ENCODE data around the gene NTM.

Gene NTM

GRCh38 chr11:131993246-131993645 lies 622.8 kb downstream of the NTM start:
- H3K4me1 Mint-ChIP-seq (ENCODE audit: low read depth), result no peaks in the 10 kb centered on the region
- H3K4me3 Mint-ChIP-seq, result no peak overlapping the region
- peaks cover 7% of the 10 kb centered on the region for H3K27me3 Mint-ChIP-seq
- H3K27ac Mint-ChIP-seq, result no peak overlapping the region
- intact Hi-C loops (cut with micrococcal nuclease), result no loop called here
- H3K9me3 Mint-ChIP-seq, result no peaks in the 10 kb centered on the region
- H3K36me3 Mint-ChIP-seq (ENCODE audit: low read depth), result no peaks in the 10 kb centered on the region

GRCh38 chr11:131998020-131998419 lies 627.6 kb downstream of the NTM start:
- H3K36me3 Mint-ChIP-seq (ENCODE audit: low read depth), result no peaks in the 10 kb centered on the region
- no peaks in the 10 kb centered on the region for H3K9me3 Mint-ChIP-seq
- no peak overlapping the region for H3K27ac Mint-ChIP-seq
- peaks cover 6% of the 10 kb centered on the region for H3K27me3 Mint-ChIP-seq
- no peak overlapping the region for H3K4me3 Mint-ChIP-seq
- intact Hi-C loops (cut with micrococcal nuclease), result no loop called here
- H3K4me1 Mint-ChIP-seq (ENCODE audit: low read depth), result no peaks in the 10 kb centered on the region

- Mint-ChIP-seq H3K4me3 (no peak overlapping the region), H3K36me3 (ENCODE audit: low read depth) (no peaks in the 10 kb centered on the region), H3K27ac (no peak overlapping the region), H3K27me3 (peaks cover 8% of the 10 kb centered on the region), H3K4me1 (ENCODE audit: low read depth) (no peaks in the 10 kb centered on the region), H3K9me3 (no peaks in the 10 kb centered on the region)
- intact Hi-C loops (cut with micrococcal nuclease), result no loop called here
Measured at GRCh38 chr11:131999084-131999483, 628.7 kb downstream of the NTM start.

- Mint-ChIP-seq H3K36me3 (ENCODE audit: low read depth) (no peaks in the 10 kb centered on the region), H3K4me3 (no peak overlapping the region), H3K4me1 (ENCODE audit: low read depth) (no peaks in the 10 kb centered on the region), H3K27me3 (peaks cover 13% of the 10 kb centered on the region), H3K9me3 (no peaks in the 10 kb centered on the region), H3K27ac (no peak overlapping the region)
- intact Hi-C loops (cut with micrococcal nuclease), result no loop called here
Measured at GRCh38 chr11:131999955-132000354, 629.5 kb downstream of the NTM start.

- Mint-ChIP-seq H3K4me1 (ENCODE audit: low read depth) (no peaks in the 10 kb centered on the region), H3K27ac (no peak overlapping the region), H3K27me3 (peaks cover 43% of the 10 kb centered on the region), H3K4me3 (no peak overlapping the region), H3K36me3 (ENCODE audit: low read depth) (no peaks in the 10 kb centered on the region), H3K9me3 (no peaks in the 10 kb centered on the region)
- intact Hi-C loops (cut with micrococcal nuclease), result no loop called here
Measured at GRCh38 chr11:132005887-132006286, 635.5 kb downstream of the NTM start.

GRCh38 chr11:132006884-132007580 lies 636.6 kb downstream of the NTM start:
- Mint-ChIP-seq H3K4me3 (no peak overlapping the region), H3K27me3 (peaks cover 47% of the 10 kb centered on the region), H3K36me3 (ENCODE audit: low read depth) (no peaks in the 10 kb centered on the region), H3K9me3 (no peaks in the 10 kb centered on the region), H3K4me1 (ENCODE audit: low read depth) (no peaks in the 10 kb centered on the region), H3K27ac (no peak overlapping the region)
- intact Hi-C loops (cut with micrococcal nuclease), result no loop called here

GRCh38 chr11:132008226-132008625 lies 637.8 kb downstream of the NTM start:
- peaks cover 54% of the 10 kb centered on the region for H3K27me3 Mint-ChIP-seq
- H3K4me1 Mint-ChIP-seq (ENCODE audit: low read depth), result no peaks in the 10 kb centered on the region
- intact Hi-C loops (cut with micrococcal nuclease), result no loop called here
- H3K9me3 Mint-ChIP-seq, result no peaks in the 10 kb centered on the region
- no peak overlapping the region for H3K4me3 Mint-ChIP-seq
- no peaks in the 10 kb centered on the region for H3K36me3 Mint-ChIP-seq (ENCODE audit: low read depth)
- no peak overlapping the region for H3K27ac Mint-ChIP-seq

GRCh38 chr11:132008872-132009271 lies 638.5 kb downstream of the NTM start:
- Mint-ChIP-seq H3K4me1 (ENCODE audit: low read depth) (no peaks in the 10 kb centered on the region), H3K4me3 (no peak overlapping the region), H3K27ac (no peak overlapping the region), H3K27me3 (peaks cover 55% of the 10 kb centered on the region), H3K36me3 (ENCODE audit: low read depth) (no peaks in the 10 kb centered on the region), H3K9me3 (no peaks in the 10 kb centered on the region)
- intact Hi-C loops (cut with micrococcal nuclease), result no loop called here

- intact Hi-C loops (cut with micrococcal nuclease), result no loop called here
- Mint-ChIP-seq H3K27ac (no peak overlapping the region), H3K36me3 (ENCODE audit: low read depth) (no peaks in the 10 kb centered on the region), H3K27me3 (peaks cover 44% of the 10 kb centered on the region), H3K4me3 (no peak overlapping the region), H3K4me1 (ENCODE audit: low read depth) (peaks cover 6% of the 10 kb centered on the region), H3K9me3 (no peaks in the 10 kb centered on the region)
Measured at GRCh38 chr11:132020001-132020400, 649.6 kb downstream of the NTM start.

- Mint-ChIP-seq H3K4me1 (ENCODE audit: low read depth) (peaks cover 6% of the 10 kb centered on the region), H3K36me3 (ENCODE audit: low read depth) (no peaks in the 10 kb centered on the region), H3K27me3 (peaks cover 34% of the 10 kb centered on the region), H3K4me3 (no peak overlapping the region), H3K27ac (no peak overlapping the region), H3K9me3 (no peaks in the 10 kb centered on the region)
- intact Hi-C loops (cut with micrococcal nuclease), result no loop called here
Measured at GRCh38 chr11:132022285-132022684, 651.9 kb downstream of the NTM start.

- Mint-ChIP-seq H3K9me3 (no peaks in the 10 kb centered on the region), H3K27me3 (peaks cover 32% of the 10 kb centered on the region), H3K36me3 (ENCODE audit: low read depth) (no peaks in the 10 kb centered on the region), H3K4me3 (no peak overlapping the region), H3K4me1 (ENCODE audit: low read depth) (peaks cover 6% of the 10 kb centered on the region), H3K27ac (no peak overlapping the region)
- intact Hi-C loops (cut with micrococcal nuclease), result no loop called here
Measured at GRCh38 chr11:132022733-132023478, 652.5 kb downstream of the NTM start.

- Mint-ChIP-seq H3K36me3 (ENCODE audit: low read depth) (no peaks in the 10 kb centered on the region), H3K27ac (no peak overlapping the region), H3K4me1 (ENCODE audit: low read depth) (peaks cover 6% of the 10 kb centered on the region), H3K27me3 (peaks cover 19% of the 10 kb centered on the region), H3K9me3 (no peaks in the 10 kb centered on the region), H3K4me3 (no peak overlapping the region)
- intact Hi-C loops (cut with micrococcal nuclease), result loop anchor here (5.0 kb wide), 1 partner anchor 157 kb away; no protein-coding TSS in a partner anchor
Measured at GRCh38 chr11:132024587-132025295, 654.3 kb downstream of the NTM start.

GRCh38 chr11:132026746-132027145 lies 656.3 kb downstream of the NTM start:
- intact Hi-C loops (cut with micrococcal nuclease), result loop anchor here (5.0 kb wide), 1 partner anchor 159 kb away; no protein-coding TSS in a partner anchor
- Mint-ChIP-seq H3K36me3 (ENCODE audit: low read depth) (no peaks in the 10 kb centered on the region), H3K27ac (no peak overlapping the region), H3K4me3 (no peak overlapping the region), H3K9me3 (no peaks in the 10 kb centered on the region), H3K27me3 (peaks cover 16% of the 10 kb centered on the region), H3K4me1 (ENCODE audit: low read depth) (peaks cover 13% of the 10 kb centered on the region)
